Measurements from ENCODE around the gene SHROOM2.

SHROOM2 gene

DNA sequence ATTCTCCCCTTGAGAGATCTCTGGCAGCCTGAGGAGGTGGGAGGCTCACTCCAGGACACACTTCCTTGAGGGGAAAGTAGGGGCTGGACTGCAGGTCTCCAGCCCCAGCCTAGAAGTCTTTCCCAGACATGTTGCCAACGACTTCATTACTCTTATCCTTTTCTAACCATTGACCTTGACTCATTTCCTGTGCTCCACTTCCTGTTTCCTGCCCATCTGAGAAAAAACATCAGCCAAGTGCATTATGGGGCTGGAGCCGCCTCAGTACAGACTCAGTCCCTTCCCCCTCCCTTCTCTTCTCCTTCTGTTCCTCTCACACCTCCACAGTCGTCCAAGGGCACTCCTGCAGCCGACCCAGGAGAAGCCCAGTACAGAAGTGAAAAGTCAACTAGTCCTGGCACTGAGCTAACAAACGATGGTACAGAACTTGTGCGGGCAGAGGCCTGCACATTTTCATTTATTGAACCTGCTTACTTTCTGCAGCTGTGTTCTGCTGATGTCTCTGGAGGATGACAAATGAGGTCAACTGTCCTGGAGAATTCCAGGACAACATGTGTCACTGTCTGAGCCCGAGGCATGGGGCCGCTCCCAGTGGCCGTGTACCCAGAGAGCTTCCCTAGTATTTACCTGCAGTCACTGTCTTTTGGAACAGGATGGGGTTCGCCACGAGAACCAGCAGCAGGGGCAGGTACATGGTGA, 40.7 kb upstream of the SHROOM2 start:
- TF ChIP-seq TEAD4 (IDR thresholded peaks at IDR 0.05), result no peak
- no peak for TF ChIP-seq CREB1 (IDR thresholded peaks at IDR 0.05; ENCODE audit: low read depth)
- TF ChIP-seq CEBPB (IDR thresholded peaks at IDR 0.05), result no peak

DNA sequence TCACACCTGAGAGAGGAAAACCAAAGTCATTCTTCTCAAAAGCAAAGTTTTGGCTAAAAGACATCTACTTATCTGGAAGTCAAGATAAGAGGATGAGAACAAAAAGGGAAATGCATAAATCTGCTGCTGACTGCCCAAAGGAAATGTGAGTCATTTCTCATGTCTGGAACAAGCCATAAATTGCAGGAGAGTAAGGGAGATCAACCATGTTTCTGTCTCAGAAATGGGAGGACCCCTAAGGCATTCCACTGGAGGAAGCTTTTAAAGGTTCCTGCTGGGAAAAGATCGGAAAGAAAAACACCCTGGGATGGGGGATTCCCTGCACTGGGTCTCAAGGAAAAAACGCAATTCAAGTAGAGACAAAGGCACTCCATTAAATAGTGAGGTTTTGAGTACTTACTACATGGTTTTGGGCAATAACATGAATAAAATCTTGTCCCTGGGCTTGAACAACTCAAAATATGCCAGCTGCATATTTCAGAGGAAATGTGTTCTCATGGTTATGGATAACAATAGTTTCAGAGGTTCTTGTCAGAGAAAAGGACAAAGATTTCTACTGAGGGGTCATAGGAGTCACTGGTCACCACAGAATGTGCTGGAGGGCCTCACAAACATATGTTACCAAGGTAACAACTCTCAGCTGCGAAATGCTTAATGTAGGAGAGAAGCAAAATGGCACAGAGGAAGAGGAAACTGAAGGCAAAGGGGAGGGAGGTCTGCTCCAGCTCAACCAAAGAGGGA, 39.9 kb upstream of the SHROOM2 start:
- TF ChIP-seq, protein P1, sequence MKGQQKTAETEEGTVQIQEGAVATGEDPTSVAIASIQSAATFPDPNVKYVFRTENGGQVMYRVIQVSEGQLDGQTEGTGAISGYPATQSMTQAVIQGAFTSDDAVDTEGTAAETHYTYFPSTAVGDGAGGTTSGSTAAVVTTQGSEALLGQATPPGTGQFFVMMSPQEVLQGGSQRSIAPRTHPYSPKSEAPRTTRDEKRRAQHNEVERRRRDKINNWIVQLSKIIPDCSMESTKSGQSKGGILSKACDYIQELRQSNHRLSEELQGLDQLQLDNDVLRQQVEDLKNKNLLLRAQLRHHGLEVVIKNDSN (IDR thresholded peaks at IDR 0.05), result no peak
- no peak for TF ChIP-seq CEBPB (IDR thresholded peaks at IDR 0.05)
- TF ChIP-seq, protein P2, sequence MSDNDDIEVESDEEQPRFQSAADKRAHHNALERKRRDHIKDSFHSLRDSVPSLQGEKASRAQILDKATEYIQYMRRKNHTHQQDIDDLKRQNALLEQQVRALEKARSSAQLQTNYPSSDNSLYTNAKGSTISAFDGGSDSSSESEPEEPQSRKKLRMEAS (IDR thresholded peaks at IDR 0.05), result no peak
- no peak for TF ChIP-seq YY1 (IDR thresholded peaks at IDR 0.05; ENCODE audit: low read depth)
- no peak for TF ChIP-seq EGR1 (IDR thresholded peaks at IDR 0.05)
- no peak for TF ChIP-seq TCF12 (IDR thresholded peaks at IDR 0.05; ENCODE audit: low read depth)
- TF ChIP-seq ZBTB7A (IDR thresholded peaks at IDR 0.05; ENCODE audit: low read depth), result no peak
- TF ChIP-seq RAD21 (IDR thresholded peaks at IDR 0.05; ENCODE audit: low read depth), result no peak
- no peak for TF ChIP-seq TAF1 (IDR thresholded peaks at IDR 0.05; ENCODE audit: low read depth)
- no peak for TF ChIP-seq CREB1 (IDR thresholded peaks at IDR 0.05; ENCODE audit: low read depth)
- no peak for TF ChIP-seq TEAD4 (IDR thresholded peaks at IDR 0.05)
- TF ChIP-seq FOXM1 (IDR thresholded peaks at IDR 0.05; ENCODE audit: borderline replicate concordance, low read depth), result no peak
- TF ChIP-seq, protein P3, sequence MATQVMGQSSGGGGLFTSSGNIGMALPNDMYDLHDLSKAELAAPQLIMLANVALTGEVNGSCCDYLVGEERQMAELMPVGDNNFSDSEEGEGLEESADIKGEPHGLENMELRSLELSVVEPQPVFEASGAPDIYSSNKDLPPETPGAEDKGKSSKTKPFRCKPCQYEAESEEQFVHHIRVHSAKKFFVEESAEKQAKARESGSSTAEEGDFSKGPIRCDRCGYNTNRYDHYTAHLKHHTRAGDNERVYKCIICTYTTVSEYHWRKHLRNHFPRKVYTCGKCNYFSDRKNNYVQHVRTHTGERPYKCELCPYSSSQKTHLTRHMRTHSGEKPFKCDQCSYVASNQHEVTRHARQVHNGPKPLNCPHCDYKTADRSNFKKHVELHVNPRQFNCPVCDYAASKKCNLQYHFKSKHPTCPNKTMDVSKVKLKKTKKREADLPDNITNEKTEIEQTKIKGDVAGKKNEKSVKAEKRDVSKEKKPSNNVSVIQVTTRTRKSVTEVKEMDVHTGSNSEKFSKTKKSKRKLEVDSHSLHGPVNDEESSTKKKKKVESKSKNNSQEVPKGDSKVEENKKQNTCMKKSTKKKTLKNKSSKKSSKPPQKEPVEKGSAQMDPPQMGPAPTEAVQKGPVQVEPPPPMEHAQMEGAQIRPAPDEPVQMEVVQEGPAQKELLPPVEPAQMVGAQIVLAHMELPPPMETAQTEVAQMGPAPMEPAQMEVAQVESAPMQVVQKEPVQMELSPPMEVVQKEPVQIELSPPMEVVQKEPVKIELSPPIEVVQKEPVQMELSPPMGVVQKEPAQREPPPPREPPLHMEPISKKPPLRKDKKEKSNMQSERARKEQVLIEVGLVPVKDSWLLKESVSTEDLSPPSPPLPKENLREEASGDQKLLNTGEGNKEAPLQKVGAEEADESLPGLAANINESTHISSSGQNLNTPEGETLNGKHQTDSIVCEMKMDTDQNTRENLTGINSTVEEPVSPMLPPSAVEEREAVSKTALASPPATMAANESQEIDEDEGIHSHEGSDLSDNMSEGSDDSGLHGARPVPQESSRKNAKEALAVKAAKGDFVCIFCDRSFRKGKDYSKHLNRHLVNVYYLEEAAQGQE (IDR thresholded peaks at IDR 0.05; ENCODE audit: low read depth), result no peak

DNA sequence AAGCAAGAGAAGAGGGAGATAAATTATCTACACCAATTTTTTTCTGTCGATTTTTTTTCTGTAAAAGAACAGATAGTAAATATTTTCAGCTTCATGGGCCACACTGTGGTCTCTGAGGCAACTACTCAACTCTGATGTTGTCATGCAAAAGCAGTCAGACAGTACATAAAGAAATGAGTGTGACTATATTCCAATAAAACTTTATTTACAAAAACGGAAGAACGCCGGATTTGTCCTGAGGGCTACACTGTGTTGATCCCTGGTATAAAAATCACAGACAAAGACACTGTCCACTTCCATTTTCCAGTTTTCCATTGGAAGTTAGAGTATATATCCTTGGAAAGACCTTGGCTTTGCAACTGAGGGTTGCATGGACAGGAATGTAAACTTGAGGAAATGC, 38.6 kb upstream of the SHROOM2 start:
- TF ChIP-seq FOXM1 (IDR thresholded peaks at IDR 0.05; ENCODE audit: borderline replicate concordance, low read depth), result no peak
- TF ChIP-seq TAF1 (IDR thresholded peaks at IDR 0.05; ENCODE audit: low read depth), result no peak
- no peak for TF ChIP-seq NFIC (IDR thresholded peaks at IDR 0.05)
- no peak for TF ChIP-seq YY1 (IDR thresholded peaks at IDR 0.05; ENCODE audit: low read depth)
- TF ChIP-seq, protein P2 (IDR thresholded peaks at IDR 0.05), result no peak
- no peak for TF ChIP-seq RAD21 (IDR thresholded peaks at IDR 0.05; ENCODE audit: low read depth)
- TF ChIP-seq CREB1 (IDR thresholded peaks at IDR 0.05; ENCODE audit: low read depth), result no peak
- no peak for TF ChIP-seq TCF12 (IDR thresholded peaks at IDR 0.05; ENCODE audit: low read depth)
- no peak for TF ChIP-seq CEBPB (IDR thresholded peaks at IDR 0.05)
- no peak for TF ChIP-seq EGR1 (IDR thresholded peaks at IDR 0.05)
- no peak for TF ChIP-seq ZBTB7A (IDR thresholded peaks at IDR 0.05; ENCODE audit: low read depth)
- TF ChIP-seq, protein P1 (IDR thresholded peaks at IDR 0.05), result no peak

DNA sequence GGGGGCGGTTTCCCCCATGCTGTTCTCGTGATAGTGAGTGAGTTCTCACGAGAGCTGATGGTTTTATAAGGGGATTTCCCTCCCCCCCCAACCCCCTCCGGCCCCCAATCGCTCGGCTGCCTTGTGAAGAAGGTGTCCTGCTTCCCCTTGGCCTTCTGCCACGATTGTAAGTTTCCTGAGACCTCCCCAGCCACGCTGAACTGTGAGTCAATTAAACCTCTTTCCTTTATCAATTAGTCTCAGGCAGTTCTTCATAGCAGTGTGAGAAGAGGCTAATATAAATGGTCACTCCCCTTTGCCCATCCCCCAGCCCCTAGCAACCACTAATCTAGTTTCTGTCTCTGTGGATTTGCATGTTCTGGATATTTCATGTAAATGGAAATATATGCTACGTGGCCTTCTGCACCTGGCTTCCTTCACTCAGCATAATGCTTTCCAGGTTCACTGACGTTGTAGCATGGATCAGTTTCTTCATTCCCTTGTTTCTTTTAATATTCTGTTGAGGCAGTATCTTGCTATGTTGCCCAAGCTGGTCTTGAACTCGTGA, 37.0 kb upstream of the SHROOM2 start:
- TF ChIP-seq YY1 (IDR thresholded peaks at IDR 0.05; ENCODE audit: low read depth) (no peak), RAD21 (IDR thresholded peaks at IDR 0.05; ENCODE audit: low read depth) (no peak), EGR1 (IDR thresholded peaks at IDR 0.05) (no peak), NFIC (IDR thresholded peaks at IDR 0.05) (no peak), CEBPB (IDR thresholded peaks at IDR 0.05) (no peak), ZBTB7A (IDR thresholded peaks at IDR 0.05; ENCODE audit: low read depth) (no peak), TAF1 (IDR thresholded peaks at IDR 0.05; ENCODE audit: low read depth) (no peak), FOXM1 (IDR thresholded peaks at IDR 0.05; ENCODE audit: borderline replicate concordance, low read depth) (no peak), TEAD4 (IDR thresholded peaks at IDR 0.05) (no peak), CREB1 (IDR thresholded peaks at IDR 0.05; ENCODE audit: low read depth) (no peak), EP300 (IDR thresholded peaks at IDR 0.05; ENCODE audit: borderline replicate concordance) (no peak), TCF12 (IDR thresholded peaks at IDR 0.05; ENCODE audit: low read depth) (no peak)
- TF ChIP-seq, protein P3 (IDR thresholded peaks at IDR 0.05; ENCODE audit: low read depth), result no peak
- TF ChIP-seq, protein P2 (IDR thresholded peaks at IDR 0.05), result no peak
- TF ChIP-seq, protein P1 (IDR thresholded peaks at IDR 0.05), result no peak
